Measurements from ENCODE around the gene TERB1. TPM values are rescaled to one million over a fixed set of nuclear protein-coding genes. Genes with fewer than 3 reads are reported as not detected.

TERB1 gene
- total RNA-seq, 1 donor from 2014 or later: not detected

- H3K4me1 ChIP-seq (ENCODE audit: control insufficient read depth in 3 of 3, insufficient read depth in 3 of 3, low read length in 3 of 3): peaks cover 30 to 38% (median 35%) of the 10 kb centered on the region in 3 donors
- peak overlapping the region; percentile 88 for H3K27ac ChIP-seq (ENCODE audit: low read depth, low read length)
- H3K27me3 ChIP-seq (ENCODE audit: control insufficient read depth in 3 of 3, insufficient read depth in 3 of 3, low read length in 3 of 3): no peaks in the 10 kb centered on the region
- no peak overlapping the region for H3K4me3 ChIP-seq (ENCODE audit: low read length in 3 of 3)
- peak overlapping the region in 2 of 3 donors; percentile 9 to 71 for H3K9ac ChIP-seq (ENCODE audit: low read depth in 1 of 3, low read length in 3 of 3)
- peaks cover 17 to 38% (median 23%) of the 10 kb centered on the region in 3 donors for H3K36me3 ChIP-seq (ENCODE audit: control insufficient read depth in 3 of 3, insufficient read depth in 3 of 3, low read length in 3 of 3)
- H3K9me3 ChIP-seq (ENCODE audit: control insufficient read depth in 3 of 3, low read length in 3 of 3): no peaks in the 10 kb centered on the region
Measured at GRCh38 chr16:66740010-66740409, 61.4 kb downstream of the TERB1 start.

DNA sequence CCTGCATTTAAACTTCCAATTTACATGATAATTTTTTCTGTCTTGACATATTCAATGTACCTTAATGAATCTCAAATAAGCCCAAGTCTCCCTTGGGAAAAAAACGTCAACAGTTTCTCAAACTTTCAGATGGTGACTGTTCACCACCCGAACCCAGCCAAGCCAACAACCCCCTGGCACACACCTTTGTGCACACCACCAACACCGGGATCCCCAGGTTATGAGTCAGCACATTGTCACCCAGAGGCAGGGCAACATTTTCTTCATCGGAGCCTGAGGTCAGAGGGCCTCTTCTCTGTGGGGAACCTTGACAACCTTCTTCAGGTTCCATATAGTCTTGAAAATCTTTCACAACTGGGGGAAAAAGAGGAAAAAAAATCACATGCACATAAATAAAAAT is 65.5 kb downstream of the TERB1 start:
- H3K4me3 ChIP-seq (ENCODE audit: low read length in 3 of 3): no peak overlapping the region
- H3K9me3 ChIP-seq (ENCODE audit: control insufficient read depth in 3 of 3, low read length in 3 of 3): no peaks in the 10 kb centered on the region
- no peak overlapping the region for H3K9ac ChIP-seq (ENCODE audit: low read depth in 1 of 3, low read length in 3 of 3)
- peaks cover 13 to 16% (median 15%) of the 10 kb centered on the region in 3 donors for H3K4me1 ChIP-seq (ENCODE audit: control insufficient read depth in 3 of 3, insufficient read depth in 3 of 3, low read length in 3 of 3)
- no peaks in the 10 kb centered on the region for H3K27me3 ChIP-seq (ENCODE audit: control insufficient read depth in 3 of 3, insufficient read depth in 3 of 3, low read length in 3 of 3)
- no peak overlapping the region for H3K27ac ChIP-seq (ENCODE audit: low read depth, low read length)
- H3K36me3 ChIP-seq (ENCODE audit: control insufficient read depth in 3 of 3, insufficient read depth in 3 of 3, low read length in 3 of 3): peaks cover 42 to 66% (median 52%) of the 10 kb centered on the region in 3 donors

- Histone ChIP-seq H3K36me3 (ENCODE audit: control insufficient read depth in 3 of 3, insufficient read depth in 3 of 3, low read length in 3 of 3) (peaks cover 61 to 83% (median 80%) of the 10 kb centered on the region in 3 donors), H3K9ac (ENCODE audit: low read depth in 1 of 3, low read length in 3 of 3) (no peak overlapping the region), H3K9me3 (ENCODE audit: control insufficient read depth in 3 of 3, low read length in 3 of 3) (no peaks in the 10 kb centered on the region)
Measured at GRCh38 chr16:66731101-66731500, 70.3 kb downstream of the TERB1 start.

GRCh38 chr16:66728804-66729203 is 72.6 kb downstream of the TERB1 start:
- peaks cover 62 to 88% (median 85%) of the 10 kb centered on the region in 3 donors for H3K36me3 ChIP-seq (ENCODE audit: control insufficient read depth in 3 of 3, insufficient read depth in 3 of 3, low read length in 3 of 3)

More at GRCh38 chr16:66731101-66731500, 70.3 kb downstream of the TERB1 start:
- Histone ChIP-seq H3K4me1 (ENCODE audit: control insufficient read depth in 3 of 3, insufficient read depth in 3 of 3, low read length in 3 of 3) (peaks cover 2 to 13% (median 2%) of the 10 kb centered on the region in 3 donors), H3K27me3 (ENCODE audit: control insufficient read depth in 3 of 3, insufficient read depth in 3 of 3, low read length in 3 of 3) (no peaks in the 10 kb centered on the region), H3K27ac (ENCODE audit: low read depth, low read length) (no peak overlapping the region), H3K4me3 (ENCODE audit: low read length in 3 of 3) (no peak overlapping the region)

GRCh38 chr16:66728117-66728787 is 73.1 kb downstream of the TERB1 start:
- H3K4me1 ChIP-seq (ENCODE audit: control insufficient read depth in 3 of 3, insufficient read depth in 3 of 3, low read length in 3 of 3): peaks cover 2 to 13% (median 2%) of the 10 kb centered on the region in 3 donors
- no peak overlapping the region for H3K27ac ChIP-seq (ENCODE audit: low read depth, low read length)
- no peaks in the 10 kb centered on the region for H3K27me3 ChIP-seq (ENCODE audit: control insufficient read depth in 3 of 3, insufficient read depth in 3 of 3, low read length in 3 of 3)
- H3K4me3 ChIP-seq (ENCODE audit: low read length in 3 of 3): no peak overlapping the region
- no peaks in the 10 kb centered on the region for H3K9me3 ChIP-seq (ENCODE audit: control insufficient read depth in 3 of 3, low read length in 3 of 3)
- H3K36me3 ChIP-seq (ENCODE audit: control insufficient read depth in 3 of 3, insufficient read depth in 3 of 3, low read length in 3 of 3): peaks cover 63 to 89% (median 85%) of the 10 kb centered on the region in 3 donors
- no peak overlapping the region for H3K9ac ChIP-seq (ENCODE audit: low read depth in 1 of 3, low read length in 3 of 3)

More at GRCh38 chr16:66728804-66729203, 72.6 kb downstream of the TERB1 start:
- Histone ChIP-seq H3K4me1 (ENCODE audit: control insufficient read depth in 3 of 3, insufficient read depth in 3 of 3, low read length in 3 of 3) (peaks cover 2 to 13% (median 2%) of the 10 kb centered on the region in 3 donors), H3K9ac (ENCODE audit: low read depth in 1 of 3, low read length in 3 of 3) (peak overlapping the region in 1 of 3 donors; percentile 10), H3K27me3 (ENCODE audit: control insufficient read depth in 3 of 3, insufficient read depth in 3 of 3, low read length in 3 of 3) (no peaks in the 10 kb centered on the region), H3K9me3 (ENCODE audit: control insufficient read depth in 3 of 3, low read length in 3 of 3) (no peaks in the 10 kb centered on the region), H3K27ac (ENCODE audit: low read depth, low read length) (no peak overlapping the region), H3K4me3 (ENCODE audit: low read length in 3 of 3) (no peak overlapping the region)

- Histone ChIP-seq H3K27me3 (ENCODE audit: control insufficient read depth in 3 of 3, insufficient read depth in 3 of 3, low read length in 3 of 3) (no peaks in the 10 kb centered on the region), H3K9ac (ENCODE audit: low read depth in 1 of 3, low read length in 3 of 3) (no peak overlapping the region), H3K36me3 (ENCODE audit: control insufficient read depth in 3 of 3, insufficient read depth in 3 of 3, low read length in 3 of 3) (peaks cover 25 to 49% (median 43%) of the 10 kb centered on the region in 3 donors), H3K9me3 (ENCODE audit: control insufficient read depth in 3 of 3, low read length in 3 of 3) (no peaks in the 10 kb centered on the region), H3K27ac (ENCODE audit: low read depth, low read length) (no peak overlapping the region), H3K4me3 (ENCODE audit: low read length in 3 of 3) (no peak overlapping the region), H3K4me1 (ENCODE audit: control insufficient read depth in 3 of 3, insufficient read depth in 3 of 3, low read length in 3 of 3) (no peaks in the 10 kb centered on the region)
Measured at GRCh38 chr16:66720766-66721165, 80.6 kb downstream of the TERB1 start.

DNA sequence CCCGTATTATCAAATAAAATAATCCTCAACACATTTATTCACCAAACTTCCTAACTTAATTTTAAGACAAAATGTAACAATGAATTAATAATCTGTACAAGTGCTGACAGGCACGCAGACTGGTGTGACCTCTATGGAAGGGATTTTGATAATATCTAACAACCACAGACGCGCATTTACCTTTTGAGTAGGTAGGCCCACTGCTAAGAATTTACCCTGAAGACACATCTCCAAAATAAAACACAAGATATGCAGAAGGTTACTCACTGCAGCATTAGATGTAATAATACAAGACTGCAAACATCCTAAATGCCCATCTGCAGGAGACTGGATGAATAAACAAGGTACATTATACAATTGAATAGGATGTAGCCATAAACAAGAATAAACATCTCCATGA is 82.1 kb downstream of the TERB1 start:
- Histone ChIP-seq H3K27me3 (ENCODE audit: control insufficient read depth in 3 of 3, insufficient read depth in 3 of 3, low read length in 3 of 3) (no peaks in the 10 kb centered on the region), H3K36me3 (ENCODE audit: control insufficient read depth in 3 of 3, insufficient read depth in 3 of 3, low read length in 3 of 3) (peaks cover 16 to 36% (median 27%) of the 10 kb centered on the region in 3 donors), H3K4me3 (ENCODE audit: low read length in 3 of 3) (no peak overlapping the region)

DNA sequence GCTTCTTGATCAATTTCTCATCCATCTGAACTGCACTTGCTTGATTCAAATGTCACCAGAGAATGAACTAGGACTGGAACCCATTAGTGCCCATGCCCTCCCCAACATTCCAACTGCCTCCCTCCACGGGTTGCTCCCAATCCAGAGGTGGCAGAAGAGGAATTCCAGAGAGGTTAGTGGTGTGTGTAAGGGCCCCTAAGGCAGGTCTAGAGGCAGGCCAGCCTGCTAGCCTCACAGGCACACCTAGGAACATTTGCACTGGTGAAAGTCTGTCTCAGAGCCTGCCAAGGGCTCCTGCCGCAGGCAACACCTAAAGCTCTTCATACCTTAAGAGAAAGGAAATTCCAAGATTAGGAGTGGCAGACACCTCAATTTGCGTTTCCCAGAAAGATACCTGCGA is 83.6 kb downstream of the TERB1 start:
- peaks cover 3 to 21% (median 13%) of the 10 kb centered on the region in 3 donors for H3K36me3 ChIP-seq (ENCODE audit: control insufficient read depth in 3 of 3, insufficient read depth in 3 of 3, low read length in 3 of 3)
- H3K27ac ChIP-seq (ENCODE audit: low read depth, low read length): no peak overlapping the region
- H3K27me3 ChIP-seq (ENCODE audit: control insufficient read depth in 3 of 3, insufficient read depth in 3 of 3, low read length in 3 of 3): no peaks in the 10 kb centered on the region
- peaks cover 7 to 10% (median 8%) of the 10 kb centered on the region in 3 donors for H3K4me1 ChIP-seq (ENCODE audit: control insufficient read depth in 3 of 3, insufficient read depth in 3 of 3, low read length in 3 of 3)
- H3K4me3 ChIP-seq (ENCODE audit: low read length in 3 of 3): no peak overlapping the region
- H3K9ac ChIP-seq (ENCODE audit: low read depth in 1 of 3, low read length in 3 of 3): no peak overlapping the region
- H3K9me3 ChIP-seq (ENCODE audit: control insufficient read depth in 3 of 3, low read length in 3 of 3): no peaks in the 10 kb centered on the region

More for the DNA sequence above, 82.1 kb downstream of the TERB1 start:
- no peaks in the 10 kb centered on the region for H3K9me3 ChIP-seq (ENCODE audit: control insufficient read depth in 3 of 3, low read length in 3 of 3)
- H3K9ac ChIP-seq (ENCODE audit: low read depth in 1 of 3, low read length in 3 of 3): no peak overlapping the region
- H3K4me1 ChIP-seq (ENCODE audit: control insufficient read depth in 3 of 3, insufficient read depth in 3 of 3, low read length in 3 of 3): peaks cover 0 to 6% (median 2%) of the 10 kb centered on the region in 3 donors
- no peak overlapping the region for H3K27ac ChIP-seq (ENCODE audit: low read depth, low read length)

GRCh38 chr16:66717112-66717675 is 84.2 kb downstream of the TERB1 start:
- no peak overlapping the region for H3K9ac ChIP-seq (ENCODE audit: low read depth in 1 of 3, low read length in 3 of 3)
- H3K27ac ChIP-seq (ENCODE audit: low read depth, low read length): no peak overlapping the region
- peaks cover 2 to 15% (median 8%) of the 10 kb centered on the region in 3 donors for H3K36me3 ChIP-seq (ENCODE audit: control insufficient read depth in 3 of 3, insufficient read depth in 3 of 3, low read length in 3 of 3)
- peaks cover 7 to 16% (median 10%) of the 10 kb centered on the region in 3 donors for H3K4me1 ChIP-seq (ENCODE audit: control insufficient read depth in 3 of 3, insufficient read depth in 3 of 3, low read length in 3 of 3)
- no peak overlapping the region for H3K4me3 ChIP-seq (ENCODE audit: low read length in 3 of 3)
- H3K9me3 ChIP-seq (ENCODE audit: control insufficient read depth in 3 of 3, low read length in 3 of 3): no peaks in the 10 kb centered on the region
- no peaks in the 10 kb centered on the region for H3K27me3 ChIP-seq (ENCODE audit: control insufficient read depth in 3 of 3, insufficient read depth in 3 of 3, low read length in 3 of 3)

Data from skeletal muscle tissue (tissue), 4 donors.